ENCODE measurements around the gene DRAP1. TPM values are rescaled to one million over a fixed set of nuclear protein-coding genes. Genes with fewer than 3 reads are reported as not detected.
"Not testable (repeated sequence)": the region's sequence is repeated elsewhere in the genome, so short reads cannot be mapped to it uniquely, and the experiment has no call there.

The DRAP1 gene
- total RNA-seq, 4 donors from 2014 or later: 64.5 to 134 (median 93.3) TPM

GRCh38 chr11:65891219-65892136, 27.7 kb upstream of the DRAP1 start:
- Histone ChIP-seq H3K4me3 (peak overlapping the region; percentile 80 to 93 (median 91)), H3K27ac (peak overlapping the region; percentile 92 to 99 (median 95)), H3K36me3 (peaks cover 0 to 10% (median 0%) of the 10 kb centered on the region in 3 donors), H3K4me1 (peaks cover 0 to 70% (median 44%) of the 10 kb centered on the region in 4 donors), H3K9me3 (no peaks in the 10 kb centered on the region), H3K27me3 (no peaks in the 10 kb centered on the region)
- TF ChIP-seq EP300 (IDR thresholded peaks at IDR 0.05): peak in 1 of 2 donors; percentile 23
- TF ChIP-seq CTCF (IDR thresholded peaks at IDR 0.05): no peak
- no peak for TF ChIP-seq POLR2A (IDR thresholded peaks at IDR 0.05)
- 6 to 10% methylated on average over 40 to 48 of the region's 57 CpGs for WGBS, 2 donors
- DNase-seq (ENCODE audit: low spot score in 2 of 2): no peak

- H3K4me1 ChIP-seq: peaks cover 0 to 63% (median 44%) of the 10 kb centered on the region in 4 donors
- DNase-seq (ENCODE audit: low spot score in 2 of 2); H3K36me3 ChIP-seq; H3K27me3 ChIP-seq; H3K9me3 ChIP-seq: not testable (repeated sequence)
- 58 to 61% methylated on average over 5 of the region's 5 CpGs for WGBS, 2 donors
- H3K27ac ChIP-seq: peak overlapping the region in 3 of 4 donors; percentile 92 to 99 (median 98)
- peak overlapping the region in 2 of 4 donors; percentile 80 to 93 for H3K4me3 ChIP-seq
These were observed 27.1 kb upstream of the DRAP1 start for GRCh38 chr11:65892137-65892540.

DNA sequence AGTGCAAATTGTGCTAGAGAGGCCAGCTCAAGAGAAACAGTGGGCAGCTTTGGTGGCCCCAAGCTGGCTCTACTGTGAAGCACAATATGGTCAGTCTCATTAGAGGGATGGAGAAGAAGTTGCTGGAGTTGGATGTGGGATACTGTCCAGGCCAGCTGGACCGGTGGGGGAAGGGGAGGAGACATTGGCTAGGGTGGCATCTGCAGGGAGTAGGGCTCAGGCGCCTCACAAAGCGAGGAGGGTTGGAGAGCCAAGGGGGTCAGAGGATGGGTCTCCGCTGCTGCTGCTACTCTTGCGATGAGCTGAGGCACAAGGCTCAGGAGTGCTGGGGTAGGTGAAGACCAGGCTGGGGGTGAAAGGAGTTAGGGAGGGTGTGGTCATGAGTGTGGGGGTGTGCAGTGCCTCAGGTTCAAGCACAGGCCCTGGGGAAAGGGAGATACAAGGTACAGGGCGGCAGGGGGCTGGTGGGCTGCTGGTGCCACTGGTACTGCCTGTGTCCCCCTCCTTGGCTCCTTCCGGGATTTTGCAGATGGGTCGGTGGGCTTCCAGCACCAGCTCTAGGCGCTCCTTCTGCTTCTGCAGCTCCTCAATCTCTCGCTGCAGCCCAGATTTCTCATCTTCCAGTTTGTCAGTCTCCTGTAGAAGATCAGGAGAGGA, 26.4 kb upstream of the DRAP1 start:
- Histone ChIP-seq H3K4me1 (peaks cover 0 to 56% (median 38%) of the 10 kb centered on the region in 4 donors), H3K27ac (peak overlapping the region in 3 of 4 donors; percentile 92 to 99 (median 98)), H3K9me3 (no peaks in the 10 kb centered on the region), H3K36me3 (no peaks in the 10 kb centered on the region), H3K27me3 (no peaks in the 10 kb centered on the region), H3K4me3 (no peak overlapping the region)
- DNase-seq (ENCODE audit: low spot score in 2 of 2): no peak
- 75 to 84% methylated on average over 10 of the region's 10 CpGs for WGBS, 2 donors
- TF ChIP-seq CTCF (IDR thresholded peaks at IDR 0.05) (no peak), EP300 (IDR thresholded peaks at IDR 0.05) (no peak), POLR2A (IDR thresholded peaks at IDR 0.05) (no peak)

- H3K4me1 ChIP-seq: peaks cover 0 to 52% (median 36%) of the 10 kb centered on the region in 4 donors
- no peaks in the 10 kb centered on the region for H3K36me3 ChIP-seq
- no peak for TF ChIP-seq POLR2A (IDR thresholded peaks at IDR 0.05)
- TF ChIP-seq EP300 (IDR thresholded peaks at IDR 0.05): no peak
- TF ChIP-seq CTCF (IDR thresholded peaks at IDR 0.05): no peak
- no peak for DNase-seq (ENCODE audit: low spot score in 2 of 2)
- H3K27ac ChIP-seq: peak overlapping the region; percentile 16 to 99 (median 87)
- H3K27me3 ChIP-seq: peaks cover 0 to 4% of the 10 kb centered on the region in 2 donors
- no peaks in the 10 kb centered on the region for H3K9me3 ChIP-seq
- WGBS, 2 donors: 70 to 91% methylated on average over 14 to 16 of the region's 16 CpGs
- H3K4me3 ChIP-seq: peak overlapping the region in 2 of 4 donors; percentile 14 to 28
These were observed 25.1 kb upstream of the DRAP1 start for GRCh38 chr11:65894034-65894591.

DNA sequence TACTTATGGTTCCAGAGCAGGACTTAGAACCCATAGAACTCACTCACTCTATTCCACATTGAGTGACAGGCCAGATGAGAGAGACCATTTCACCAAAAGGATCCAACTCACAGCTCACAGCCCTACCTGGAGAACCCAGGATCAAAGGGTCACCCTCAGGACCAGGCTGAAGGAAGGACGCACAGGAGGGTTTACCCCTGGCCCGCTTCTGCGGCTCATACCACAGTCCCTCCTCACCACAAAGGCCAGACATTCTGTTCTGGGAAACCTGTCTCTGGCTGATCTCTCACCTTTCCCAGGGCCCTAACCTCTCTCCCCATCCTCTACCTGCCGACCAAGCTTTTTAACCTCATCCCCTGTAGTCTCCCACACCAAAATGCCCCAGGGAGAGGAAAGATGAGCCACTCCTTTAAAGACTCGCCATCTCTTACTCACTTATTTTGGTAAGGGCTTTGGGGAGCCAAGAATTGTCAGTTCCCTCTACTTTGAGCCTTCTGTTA, 23.7 kb upstream of the DRAP1 start:
- Histone ChIP-seq H3K36me3 (no peaks in the 10 kb centered on the region), H3K4me1 (peaks cover 0 to 54% (median 35%) of the 10 kb centered on the region in 4 donors), H3K27me3 (peaks cover 0 to 14% of the 10 kb centered on the region in 2 donors), H3K9me3 (no peaks in the 10 kb centered on the region), H3K4me3 (no peak overlapping the region), H3K27ac (no peak overlapping the region)
- no peak for DNase-seq (ENCODE audit: low spot score in 2 of 2)
- TF ChIP-seq POLR2A (IDR thresholded peaks at IDR 0.05): no peak
- TF ChIP-seq EP300 (IDR thresholded peaks at IDR 0.05): no peak
- WGBS, 2 donors: 88 to 90% methylated on average over 5 of the region's 5 CpGs
